WI38 (cell line): ENCODE results near the gene CAB39.

Experiments used
- H3K4me3 ChIP-seq: 2 replicates; pipeline ENCODE4 v1.5.1; 2011; ENCODE audit warnings: low read depth, mild to moderate bottlenecking, control low read depth, low read length
- CTCF ChIP-seq: IDR thresholded peaks from 2 replicates; pipeline ENCODE4 v1.5.1; 2012; ENCODE audit warnings: low read depth, mild to moderate bottlenecking, control low read depth, low read length

CAB39 gene

GRCh38 chr2:230731512-230731911 lies 18.9 kb downstream of the CAB39 start:
- H3K4me3 ChIP-seq: no peak overlapping the region
- TF ChIP-seq CTCF: no peak

GRCh38 chr2:230732914-230733401 lies 20.3 kb downstream of the CAB39 start:
- no peak overlapping the region for H3K4me3 ChIP-seq
- no peak for TF ChIP-seq CTCF

- no peak for TF ChIP-seq CTCF
- H3K4me3 ChIP-seq: no peak overlapping the region
Measured at GRCh38 chr2:230734247-230735175, 21.9 kb downstream of the CAB39 start.

- TF ChIP-seq CTCF: no peak
- no peak overlapping the region for H3K4me3 ChIP-seq
Measured at GRCh38 chr2:230735884-230736283, 23.2 kb downstream of the CAB39 start.

- no peak for TF ChIP-seq CTCF
- H3K4me3 ChIP-seq: no peak overlapping the region
Measured at GRCh38 chr2:230737300-230737699, 24.7 kb downstream of the CAB39 start.

- TF ChIP-seq CTCF: no peak
- H3K4me3 ChIP-seq: no peak overlapping the region
Measured at GRCh38 chr2:230737791-230738226, 25.2 kb downstream of the CAB39 start.

GRCh38 chr2:230738391-230738811 lies 25.8 kb downstream of the CAB39 start:
- H3K4me3 ChIP-seq: no peak overlapping the region
- TF ChIP-seq CTCF: no peak
